Upper lobe of left lung (tissue), 4 donors: Measurements from ENCODE around the gene MYH4.

Experiments
- POLR2A ChIP-seq, 4 donors: fragments of 450-650 bp; IDR thresholded peaks; one replicate each; pipeline ENCODE4 v1.5.1; 2016 to 2017; ENCODE audit warnings: antibody characterized with exemption in 4 of 4, mild to moderate bottlenecking in 2 of 4
- TF ChIP-seq, protein P1 (sequence below), 6 experiments: fragments of 450-650 bp in 4 of 6; fragments of 200-600 bp in 2 of 6; sonication (generic) in 2 of 6; IDR thresholded peaks; one replicate each; pipeline ENCODE4 v1.5.1; 2016 to 2019; ENCODE audit warnings: antibody characterized with exemption in 6 of 6

DNA sequence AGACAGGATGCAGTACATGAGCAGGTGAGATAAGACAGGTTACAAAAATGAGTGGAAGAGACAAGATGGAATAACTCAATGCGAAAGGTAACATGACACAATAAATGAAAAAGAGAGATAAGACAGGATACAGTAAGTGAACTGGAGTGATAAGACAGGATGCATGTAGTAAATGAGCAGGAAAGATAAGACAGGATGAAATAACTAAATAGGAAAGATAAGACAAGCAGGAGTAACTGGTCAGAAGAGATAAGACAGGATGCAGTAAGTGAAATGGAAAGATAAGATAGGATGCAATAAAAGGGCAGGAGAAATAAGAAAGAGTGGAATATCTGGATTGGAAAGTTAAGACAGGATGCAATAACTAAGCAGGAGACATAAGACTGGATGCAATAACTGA lies 8.3 kb upstream of the MYH4 start:
- TF ChIP-seq, protein P1, sequence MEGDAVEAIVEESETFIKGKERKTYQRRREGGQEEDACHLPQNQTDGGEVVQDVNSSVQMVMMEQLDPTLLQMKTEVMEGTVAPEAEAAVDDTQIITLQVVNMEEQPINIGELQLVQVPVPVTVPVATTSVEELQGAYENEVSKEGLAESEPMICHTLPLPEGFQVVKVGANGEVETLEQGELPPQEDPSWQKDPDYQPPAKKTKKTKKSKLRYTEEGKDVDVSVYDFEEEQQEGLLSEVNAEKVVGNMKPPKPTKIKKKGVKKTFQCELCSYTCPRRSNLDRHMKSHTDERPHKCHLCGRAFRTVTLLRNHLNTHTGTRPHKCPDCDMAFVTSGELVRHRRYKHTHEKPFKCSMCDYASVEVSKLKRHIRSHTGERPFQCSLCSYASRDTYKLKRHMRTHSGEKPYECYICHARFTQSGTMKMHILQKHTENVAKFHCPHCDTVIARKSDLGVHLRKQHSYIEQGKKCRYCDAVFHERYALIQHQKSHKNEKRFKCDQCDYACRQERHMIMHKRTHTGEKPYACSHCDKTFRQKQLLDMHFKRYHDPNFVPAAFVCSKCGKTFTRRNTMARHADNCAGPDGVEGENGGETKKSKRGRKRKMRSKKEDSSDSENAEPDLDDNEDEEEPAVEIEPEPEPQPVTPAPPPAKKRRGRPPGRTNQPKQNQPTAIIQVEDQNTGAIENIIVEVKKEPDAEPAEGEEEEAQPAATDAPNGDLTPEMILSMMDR (IDR thresholded peaks at IDR 0.05): no peak
- no peak for TF ChIP-seq POLR2A (IDR thresholded peaks at IDR 0.05)
